Measurements from ENCODE around the gene KCNQ1. TPM values are rescaled to one million over a fixed set of nuclear protein-coding genes. Genes with fewer than 3 reads are reported as not detected.

KCNQ1 gene
- total RNA-seq, 1 donor from 2014 or later = 8.5 TPM

GRCh38 chr11:2792381-2793250 is 347.8 kb downstream of the KCNQ1 start:
- TF ChIP-seq CTCF (IDR thresholded peaks at IDR 0.05; ENCODE audit: unreplicated experiment) = no peak
- Mint-ChIP-seq H3K9me3 (no peaks in the 10 kb centered on the region), H3K4me1 (peaks cover 35% of the 10 kb centered on the region), H3K27ac (peak overlapping the region; percentile 69), H3K4me3 (no peak overlapping the region), H3K36me3 (no peaks in the 10 kb centered on the region), H3K27me3 (ENCODE audit: low read depth) (no peaks in the 10 kb centered on the region)
- DNase-seq (ENCODE audit: low spot score in 2 of 2, unreplicated experiment in 2 of 2) = peak in 1 of 2 experiments; percentile 16

- Mint-ChIP-seq H3K4me3 (no peak overlapping the region), H3K9me3 (peaks cover 1% of the 10 kb centered on the region), H3K36me3 (no peaks in the 10 kb centered on the region), H3K27ac (no peak overlapping the region), H3K27me3 (ENCODE audit: low read depth) (no peaks in the 10 kb centered on the region), H3K4me1 (peaks cover 29% of the 10 kb centered on the region)
- no peak for DNase-seq (ENCODE audit: low spot score in 2 of 2, unreplicated experiment in 2 of 2)
- no peak for TF ChIP-seq CTCF (IDR thresholded peaks at IDR 0.05; ENCODE audit: unreplicated experiment)
These were observed 348.9 kb downstream of the KCNQ1 start for GRCh38 chr11:2793701-2794045.

- no peaks in the 10 kb centered on the region for H3K27me3 Mint-ChIP-seq (ENCODE audit: low read depth)
- no peak for TF ChIP-seq CTCF (IDR thresholded peaks at IDR 0.05; ENCODE audit: unreplicated experiment)
- no peaks in the 10 kb centered on the region for H3K36me3 Mint-ChIP-seq
- peaks cover 22% of the 10 kb centered on the region for H3K4me1 Mint-ChIP-seq
- H3K27ac Mint-ChIP-seq = no peak overlapping the region
- DNase-seq (ENCODE audit: low spot score in 2 of 2, unreplicated experiment in 2 of 2) = peak in 1 of 2 experiments; percentile 13
- no peak overlapping the region for H3K4me3 Mint-ChIP-seq
- peaks cover 8% of the 10 kb centered on the region for H3K9me3 Mint-ChIP-seq
These were observed 349.5 kb downstream of the KCNQ1 start for GRCh38 chr11:2794046-2794967.

GRCh38 chr11:2794968-2795322 is 350.1 kb downstream of the KCNQ1 start:
- H3K27me3 Mint-ChIP-seq (ENCODE audit: low read depth) = no peaks in the 10 kb centered on the region
- no peak for TF ChIP-seq CTCF (IDR thresholded peaks at IDR 0.05; ENCODE audit: unreplicated experiment)
- peaks cover 22% of the 10 kb centered on the region for H3K4me1 Mint-ChIP-seq
- no peak overlapping the region for H3K27ac Mint-ChIP-seq
- H3K9me3 Mint-ChIP-seq = peaks cover 10% of the 10 kb centered on the region
- no peak overlapping the region for H3K4me3 Mint-ChIP-seq
- no peaks in the 10 kb centered on the region for H3K36me3 Mint-ChIP-seq
- peak; percentile 18 to 39 for DNase-seq (ENCODE audit: low spot score in 2 of 2, unreplicated experiment in 2 of 2)

- TF ChIP-seq CTCF (IDR thresholded peaks at IDR 0.05; ENCODE audit: unreplicated experiment) = no peak
- peak; percentile 15 to 31 for DNase-seq (ENCODE audit: low spot score in 2 of 2, unreplicated experiment in 2 of 2)
- Mint-ChIP-seq H3K4me1 (peaks cover 22% of the 10 kb centered on the region), H3K27ac (no peak overlapping the region), H3K4me3 (no peak overlapping the region), H3K36me3 (no peaks in the 10 kb centered on the region), H3K27me3 (ENCODE audit: low read depth) (no peaks in the 10 kb centered on the region), H3K9me3 (peaks cover 10% of the 10 kb centered on the region)
These were observed 350.7 kb downstream of the KCNQ1 start for GRCh38 chr11:2795491-2795991.
